K562 (cell line): ENCODE measurements around the gene SPATA33. TPM values are rescaled to one million over a fixed set of nuclear protein-coding genes. Genes with fewer than 3 reads are reported as not detected.

Experiments
- ATAC-seq: fragments of 200-7000 bp; cut with Tn5 transposase; 3 replicates; pipeline ENCODE4 v1.9.1; 2020; ENCODE audit warnings: moderate library complexity
- BruUV-seq: library from RNA; stranded (reverse); fragments of 400-500 nt; replicated peaks from 2 replicates; lab custom pipeline; 2021; lab: Mats Ljungman, UMichigan
- CTCF ChIA-PET: fragments of 300-600 bp; formaldehyde crosslinking; extraction: SDS; loops from one replicate; lab custom pipeline; 2021; ENCODE audit warnings: low intra/inter-chr PET ratio; lab: Yijun Ruan, JAX
- POLR2A ChIA-PET: fragments of 300-600, 350-650 bp; sonication (Branson Sonifier 250); formaldehyde crosslinking; extraction: SDS; loops from one replicate; lab custom pipeline; 2021; ENCODE audit warnings: antibody characterized with exemption, inconsistent platforms; lab: Yijun Ruan, JAX
- DNase-seq, 4 experiments: peaks; one replicate each; pipeline versions ENCODE4 v3.0.0 to v3.0.0-alpha.2; 2011 to 2018; ENCODE audit warnings: low spot score in 3 of 4, mixed read lengths in 3 of 4; ENCODE audit errors: extremely low read depth in 1 of 4
- FAIRE-seq: peaks from 2 replicates; lab custom pipeline; 2011; peaks lifted over from hg19 to GRCh38; lab: Jason Lieb, UNC
- H2AFZ ChIP-seq: 2 replicates; pipeline ENCODE4 v1.6.0; 2011; ENCODE audit warnings: low read depth, low read length, control low read depth, inconsistent platforms
- H3K27ac ChIP-seq: fragments of 200-600 bp; 3 replicates; pipeline ENCODE4 v1.8.0; 2011; ENCODE audit warnings: low read depth, mild to moderate bottlenecking, control low read depth, inconsistent platforms, low read length, moderate library complexity, mixed read lengths; ENCODE audit errors: extremely low read depth
- H3K27me3 ChIP-seq, 2 experiments: fragments of 300-600 bp in 1 of 2; 2 replicates in 1 of 2; 3 replicates in 1 of 2; pipeline versions ENCODE4 v1.6.0 to v1.8.0; 2011; ENCODE audit warnings: inconsistent platforms in 2 of 2, low read length in 2 of 2, mild to moderate bottlenecking in 1 of 2, mixed read lengths in 1 of 2, moderate library complexity in 1 of 2; ENCODE audit not compliant: control insufficient read depth in 2 of 2, insufficient read depth in 2 of 2
- H3K36me3 ChIP-seq: fragments of 300-600 bp; 3 replicates; pipeline ENCODE4 v1.8.0; 2011; ENCODE audit warnings: mild to moderate bottlenecking, low read length, inconsistent platforms; ENCODE audit not compliant: control insufficient read depth, insufficient read depth
- H3K4me1 ChIP-seq, 2 experiments: fragments of 200-600 bp in 1 of 2; replicated peaks in 1 of 2; 2 replicates in 1 of 2; 3 replicates in 1 of 2; pipeline versions ENCODE4 v1.5.1 to v1.8.0; 2011; ENCODE audit warnings: inconsistent platforms in 2 of 2, low read length in 2 of 2, mild to moderate bottlenecking in 1 of 2, mixed read lengths in 1 of 2, moderate library complexity in 1 of 2; ENCODE audit not compliant: control insufficient read depth in 2 of 2, insufficient read depth in 2 of 2
- H3K4me2 ChIP-seq: 2 replicates; pipeline ENCODE4 v1.6.1; 2011; ENCODE audit warnings: low read length, control low read depth, inconsistent platforms, mixed read lengths; ENCODE audit not compliant: insufficient read depth
- H3K4me3 ChIP-seq: fragments of 200-600 bp; sonication (generic), shearing (Covaris generic); 2 replicates; pipeline ENCODE4 v1.5.1; 2016; ENCODE audit warnings: control low read depth, inconsistent platforms
- H3K79me2 ChIP-seq: fragments of 200-600 bp; 3 replicates; pipeline ENCODE4 v1.8.0; 2011; ENCODE audit warnings: low read length, inconsistent platforms; ENCODE audit not compliant: control insufficient read depth, insufficient read depth
- H3K9ac ChIP-seq, 2 experiments: 2 replicates each; pipeline versions ENCODE4 v1.6.0 to v1.6.1; 2011; ENCODE audit warnings: low read depth in 2 of 2, low read length in 2 of 2, control low read depth in 1 of 2, inconsistent platforms in 1 of 2, mild to moderate bottlenecking in 1 of 2, mixed read lengths in 1 of 2; ENCODE audit not compliant: insufficient read depth in 1 of 2
- H3K9me1 ChIP-seq: one replicate; pipeline ENCODE4 v1.6.0; 2011; ENCODE audit warnings: inconsistent platforms, mild to moderate bottlenecking, low read length, moderate library complexity; ENCODE audit not compliant: control insufficient read depth, insufficient read depth
- H3K9me3 ChIP-seq: replicated peaks from 2 replicates; pipeline ENCODE4 v1.5.1; 2011; ENCODE audit warnings: low read depth, low read length, inconsistent platforms; ENCODE audit not compliant: control insufficient read depth, insufficient read depth
- H4K20me1 ChIP-seq: replicated peaks from 2 replicates; pipeline ENCODE4 v1.6.1; 2011; ENCODE audit warnings: low read length, inconsistent platforms, mixed read lengths; ENCODE audit not compliant: control insufficient read depth, insufficient read depth
- GABPA ChIP-seq: fragments of 200-800 bp; sonication (Bioruptor generic); conservative IDR thresholded peaks from 2 replicates; pipeline ENCODE4 v1.6.1; 2016; ENCODE audit warnings: low read depth, missing genetic modification characterization, missing compliant biosample characterization
- NR3C1 ChIP-seq: sonication (generic); formaldehyde crosslinking; IDR thresholded peaks from 2 replicates; pipeline ENCODE4 v1.8.1; 2022; ENCODE audit warnings: missing genetic modification reagents
- PPARD ChIP-seq: fragments of 250-450 bp; sonication (Bioruptor Pico); IDR thresholded peaks from 2 replicates; pipeline ENCODE4 v1.8.0; 2022; ENCODE audit warnings: inconsistent platforms, mild to moderate bottlenecking, moderate library complexity
- SNAPC5 ChIP-seq: fragments of 250-450 bp; sonication (Bioruptor Pico); IDR thresholded peaks from 2 replicates; pipeline ENCODE4 v1.8.0; 2021; ENCODE audit warnings: moderate library complexity, mild to moderate bottlenecking, inconsistent platforms
- TAL1 ChIP-seq: fragments of 450-650 bp; IDR thresholded peaks from 2 replicates; pipeline ENCODE4 v1.6.1; 2016; ENCODE audit warnings: mild to moderate bottlenecking
- WHSC1 ChIP-seq: IDR thresholded peaks from one replicate; pipeline ENCODE4 v1.6.1; 2012; ENCODE audit warnings: low read length, control low read depth, inconsistent platforms
- ZNF143 ChIP-seq: sonication (generic); formaldehyde crosslinking; IDR thresholded peaks from 2 replicates; pipeline ENCODE4 v1.9.0; 2022; ENCODE audit warnings: mild to moderate bottlenecking, missing genetic modification reagents
- WGBS: fragments of 100-300 bp; shearing (Covaris generic); methylation state at CpG from one replicate; pipeline ENCODE4 v1.1.6; 2016; ENCODE audit warnings: low coverage, mixed read lengths; ENCODE audit not compliant: insufficient coverage; ENCODE audit errors: missing lambda C conversion rate; 5-methylcytosine and 5-hydroxymethylcytosine counted together
- in situ Hi-C: fragments of 300-500 bp; cut with MboI; formaldehyde crosslinking; loops from 4 replicates; pipeline ENCODE4 v1.15.0; 2018; ENCODE audit warnings: inconsistent platforms, mixed read lengths
- intact Hi-C: fragments of 100-400 bp; cut with micrococcal nuclease; formaldehyde crosslinking; loops from 2 replicates; pipeline ENCODE4 v1.14.2; 2022
- polyA plus RNA-seq, 8 experiments: library from polyadenylated mRNA; depleted of rRNA in 4 of 8; stranded (reverse) in 5 of 8; unstranded in 3 of 8; fragments of >200 nt; fragmentation: Nextera tagmentation in 2 of 8; fragmentation: Illumina TruSeq in 1 of 8; extraction: Ambion mirVana in 2 of 8; extraction: Trizol in 1 of 8; gene quantifications; 2 replicates each; pipeline versions ENCODE4 v1.2.1 to v1.2.3, GENCODE V29; 2011 to 2014; ENCODE audit warnings: inconsistent platforms in 1 of 8, missing spikeins in 1 of 8
- total RNA-seq, 7 experiments: library from RNA; depleted of rRNA in 6 of 7; stranded (reverse); fragments of >200 nt in 6 of 7; fragmentation: Illumina TruSeq in 2 of 7; extraction: Trizol in 2 of 7; gene quantifications; 2 replicates each; pipeline versions ENCODE4 v1.2.1 to v1.2.3, GENCODE V29; 2011 to 2021; ENCODE audit warnings: low replicate concordance in 1 of 7
- TF ChIP-seq, protein P1 (sequence below): sonication (generic); formaldehyde crosslinking; IDR thresholded peaks from 2 replicates; pipeline ENCODE4 v1.8.1; 2023; ENCODE audit warnings: mild to moderate bottlenecking, missing genetic modification reagents

The SPATA33 gene
- total and polyA plus RNA-seq, 9 of the 15 experiments (the other 6 are each of a cell fraction or from before 2014, with no cell fraction given), result 4.0 to 20.0 (median 11.8) TPM

DNA sequence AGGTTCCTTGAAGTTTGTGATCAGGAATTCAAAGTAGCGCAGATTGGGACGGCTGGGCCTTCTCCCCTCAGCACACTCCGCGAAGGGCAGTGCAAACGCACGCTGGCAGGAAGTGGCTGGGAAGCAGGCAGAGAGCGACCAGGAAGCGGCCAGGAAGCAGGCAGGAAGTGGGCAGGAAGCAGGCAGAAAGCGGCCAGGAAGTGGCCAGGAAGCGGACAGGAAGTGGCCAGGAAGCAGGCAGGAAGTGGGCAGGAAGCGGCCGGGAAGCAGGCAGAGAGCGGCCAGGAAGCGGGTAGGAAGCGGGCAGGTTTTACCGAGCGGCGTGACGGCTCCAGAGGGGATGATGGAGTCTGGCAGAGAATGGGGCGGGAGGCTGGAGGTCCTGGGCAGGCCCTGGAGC lies 41.0 kb upstream of the SPATA33 start (continued):
- TF ChIP-seq GABPA, result no peak
- TF ChIP-seq, protein P1, sequence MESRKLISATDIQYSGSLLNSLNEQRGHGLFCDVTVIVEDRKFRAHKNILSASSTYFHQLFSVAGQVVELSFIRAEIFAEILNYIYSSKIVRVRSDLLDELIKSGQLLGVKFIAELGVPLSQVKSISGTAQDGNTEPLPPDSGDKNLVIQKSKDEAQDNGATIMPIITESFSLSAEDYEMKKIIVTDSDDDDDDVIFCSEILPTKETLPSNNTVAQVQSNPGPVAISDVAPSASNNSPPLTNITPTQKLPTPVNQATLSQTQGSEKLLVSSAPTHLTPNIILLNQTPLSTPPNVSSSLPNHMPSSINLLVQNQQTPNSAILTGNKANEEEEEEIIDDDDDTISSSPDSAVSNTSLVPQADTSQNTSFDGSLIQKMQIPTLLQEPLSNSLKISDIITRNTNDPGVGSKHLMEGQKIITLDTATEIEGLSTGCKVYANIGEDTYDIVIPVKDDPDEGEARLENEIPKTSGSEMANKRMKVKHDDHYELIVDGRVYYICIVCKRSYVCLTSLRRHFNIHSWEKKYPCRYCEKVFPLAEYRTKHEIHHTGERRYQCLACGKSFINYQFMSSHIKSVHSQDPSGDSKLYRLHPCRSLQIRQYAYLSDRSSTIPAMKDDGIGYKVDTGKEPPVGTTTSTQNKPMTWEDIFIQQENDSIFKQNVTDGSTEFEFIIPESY, result peak; percentile 68

GRCh38 chr16:89617036-89617435 lies 40.6 kb upstream of the SPATA33 start:
- 20% methylated on average over 6 of the region's 6 CpGs for WGBS
- in situ Hi-C loops, result no loop called here
- no peak; the same call in 2 of the 3 replicates for ATAC-seq

More at GRCh38 chr16:89617036-89617435, 40.6 kb upstream of the SPATA33 start:
- POLR2A ChIA-PET, result interaction anchor here (0.6 to 1.1 kb wide), 3 partner anchors 43 to 171 kb away, joined by 3 to 4 read pairs (median 3); no protein-coding TSS in a partner anchor
- BruUV-seq, result no TSS peak
- no peaks in the 10 kb centered on the region for H4K20me1 ChIP-seq
- H3K9ac ChIP-seq, result no peak overlapping the region; a peak in 1 of 4 replicates
- DNase-seq, result no peak
- TF ChIP-seq, protein P1, result no peak
- TF ChIP-seq TAL1, result no peak
- TF ChIP-seq ZNF143 (CRISPR knock-in tag), result no peak
- TF ChIP-seq NR3C1 (CRISPR knock-in tag), result no peak
- no peak for TF ChIP-seq PPARD (CRISPR knock-in tag)
- no peak for TF ChIP-seq SNAPC5 (CRISPR knock-in tag)
- no peak for TF ChIP-seq WHSC1
- no peak for FAIRE-seq
- peaks cover 8 to 21% of the 10 kb centered on the region in 2 experiments for H3K27me3 ChIP-seq
- H3K79me2 ChIP-seq, result no peaks in the 10 kb centered on the region
- H2AFZ ChIP-seq, result peak overlapping the region; percentile 33; the same call in 1 of the 2 replicates
- CTCF ChIA-PET, result no interaction called here
- no peaks in the 10 kb centered on the region for H3K9me1 ChIP-seq
- intact Hi-C loops, result no loop called here
- H3K36me3 ChIP-seq, result no peaks in the 10 kb centered on the region
- no peak overlapping the region for H3K4me3 ChIP-seq
- H3K4me2 ChIP-seq, result no peak overlapping the region
- H3K4me1 ChIP-seq, result peaks cover 0 to 57% of the 10 kb centered on the region in 2 experiments; a peak in 2 of 5 replicates
- H3K9me3 ChIP-seq, result no peaks in the 10 kb centered on the region
- no peak overlapping the region for H3K27ac ChIP-seq
